Measurements from ENCODE around the gene TYSND1.
"Not testable (repeated sequence)": the region's sequence is repeated elsewhere in the genome, so short reads cannot be mapped to it uniquely, and the experiment has no call there.

The TYSND1 gene

DNA sequence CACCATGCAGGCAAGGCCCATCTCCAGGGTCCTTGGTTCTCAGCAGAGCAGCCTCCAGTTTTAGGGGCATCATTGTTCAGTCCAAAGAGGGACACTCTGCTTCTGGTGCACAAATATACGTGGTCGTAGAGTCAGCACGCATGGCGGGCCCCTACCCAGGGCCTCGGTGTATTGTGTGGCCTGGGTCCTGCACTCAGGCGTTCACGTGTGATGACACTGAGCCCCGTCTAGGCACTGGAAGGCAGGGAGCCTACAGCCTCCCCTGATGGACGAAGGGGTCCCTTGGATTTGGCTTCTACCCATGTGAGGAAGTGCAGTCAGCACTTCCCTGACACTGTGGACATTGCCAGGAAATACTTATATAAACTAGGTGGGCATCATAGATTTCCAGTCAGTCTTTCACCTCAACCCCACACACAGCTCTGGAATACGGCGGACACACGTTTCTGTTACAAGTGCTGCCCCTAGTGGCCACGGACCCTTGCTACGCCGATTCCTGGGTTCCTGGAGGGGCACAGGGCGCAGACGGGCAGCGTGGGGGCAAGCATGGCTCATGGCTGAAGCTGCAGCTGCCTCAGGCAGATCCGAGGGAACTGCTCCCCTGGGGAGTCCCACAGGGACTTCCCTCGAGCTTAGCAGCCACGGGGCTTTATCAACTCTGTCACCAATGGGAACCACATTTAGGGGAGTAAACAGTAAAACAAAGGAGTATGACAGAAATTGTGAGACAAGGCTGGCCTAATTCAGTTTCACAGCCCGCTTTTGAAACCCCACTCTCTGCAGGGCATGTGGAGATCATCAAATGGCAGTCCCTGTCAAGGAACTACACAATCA is 39.3 kb downstream of the TYSND1 start:
- DNase-seq = no peak

- no peak for DNase-seq
Observed at GRCh38 chr10:70101668-70102067, 44.8 kb downstream of the TYSND1 start.

DNA sequence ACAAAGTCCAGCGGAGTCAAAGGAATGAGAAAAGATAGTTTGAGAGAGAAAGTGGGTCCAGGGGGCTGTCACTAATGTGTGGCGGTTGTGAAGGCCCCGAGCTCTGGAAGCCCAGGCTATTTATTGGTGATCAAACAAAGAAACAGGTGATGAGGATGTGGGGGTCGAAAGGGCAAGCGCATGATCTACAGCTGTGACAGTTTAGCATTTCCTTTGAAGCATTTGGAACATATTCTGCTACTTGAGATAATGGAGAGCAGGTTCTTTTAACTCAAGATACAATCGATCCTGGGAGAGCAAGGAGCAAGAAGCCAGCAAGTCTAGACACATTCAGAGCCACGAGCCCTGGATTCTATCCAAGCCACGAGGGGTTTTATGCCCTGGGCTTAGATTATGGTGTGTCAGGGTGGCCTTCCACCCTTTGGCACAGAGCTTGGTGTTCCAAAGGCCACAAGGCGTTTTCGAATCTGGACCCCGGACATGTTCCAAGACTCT is 45.4 kb downstream of the TYSND1 start:
- DNase-seq = not testable (repeated sequence)

GRCh38 chr10:70098271-70098670 is 48.2 kb downstream of the TYSND1 start:
- DNase-seq = no peak

DNA sequence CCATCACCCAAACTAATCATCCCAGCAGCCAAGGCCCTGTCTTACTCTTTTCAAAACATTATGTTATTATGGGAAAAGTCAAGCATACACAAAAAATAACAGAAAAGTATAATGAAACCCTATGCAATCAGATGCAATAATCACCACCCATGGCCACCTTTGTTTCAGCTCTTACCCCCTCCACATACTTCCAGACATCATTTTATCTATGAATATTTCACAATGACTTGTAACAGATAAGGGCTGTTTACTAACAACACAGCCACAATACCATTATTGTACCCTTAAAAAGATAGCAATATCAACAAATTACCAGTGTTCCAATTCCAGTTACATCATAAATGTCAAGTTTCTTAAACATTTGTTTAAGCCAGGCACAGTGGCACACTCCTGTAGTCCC is 49.0 kb downstream of the TYSND1 start:
- no peak for DNase-seq

- DNase-seq = no peak
Observed at GRCh38 chr10:70096705-70097420, 49.6 kb downstream of the TYSND1 start.

DNA sequence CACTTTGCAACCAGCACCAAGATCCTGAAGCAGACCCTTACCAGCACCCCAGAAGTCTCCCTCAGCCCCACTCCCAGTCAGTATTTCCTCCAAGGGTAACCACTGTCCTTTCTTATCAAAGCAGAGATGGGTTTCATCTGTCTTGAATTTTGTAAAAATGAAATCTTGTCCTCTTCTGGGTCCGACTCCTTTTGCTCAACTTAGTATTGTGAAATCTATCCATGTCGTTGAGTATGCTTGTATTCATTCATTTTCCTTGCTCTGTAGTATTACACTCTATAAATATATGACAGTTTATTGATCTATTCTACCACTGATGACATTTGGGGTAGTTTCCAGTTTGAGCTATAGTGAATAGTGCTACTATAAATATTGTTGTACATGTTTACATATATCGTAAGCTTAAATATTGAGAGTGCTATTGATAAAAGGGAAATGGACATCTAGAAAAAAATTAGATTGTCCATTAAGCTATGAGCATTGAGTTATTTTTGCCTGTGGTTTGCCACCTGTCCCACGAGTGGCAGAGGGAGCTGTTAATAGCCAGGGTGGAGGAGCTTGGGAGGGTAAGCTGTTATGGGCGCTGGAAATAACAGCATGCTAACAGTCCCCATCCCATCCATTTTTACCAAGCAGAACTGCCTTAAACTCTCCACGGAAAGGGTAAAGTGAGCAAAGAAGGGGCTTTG is 50.3 kb downstream of the TYSND1 start:
- no peak for DNase-seq

- DNase-seq = no peak
Observed at GRCh38 chr10:70094250-70094649, 52.2 kb downstream of the TYSND1 start.

GRCh38 chr10:70093335-70093944 is 53.1 kb downstream of the TYSND1 start:
- no peak for DNase-seq

DNA sequence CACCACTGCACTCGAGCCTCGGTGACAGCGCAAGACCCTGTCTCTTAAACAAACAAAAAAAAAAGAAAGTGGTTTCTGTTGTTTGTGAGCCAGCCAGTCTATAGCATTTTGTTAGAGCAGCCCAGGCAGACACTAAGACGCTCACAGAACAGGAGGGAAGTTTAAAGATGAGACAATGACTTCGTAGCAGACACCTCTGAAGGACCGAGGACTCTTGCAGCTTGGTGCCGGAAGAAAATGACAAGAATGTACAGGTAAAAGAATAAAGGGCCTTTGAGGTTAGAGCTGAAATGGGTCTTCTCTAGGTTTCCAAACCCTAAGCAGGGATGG is 54.1 kb downstream of the TYSND1 start:
- DNase-seq = no peak

DNA sequence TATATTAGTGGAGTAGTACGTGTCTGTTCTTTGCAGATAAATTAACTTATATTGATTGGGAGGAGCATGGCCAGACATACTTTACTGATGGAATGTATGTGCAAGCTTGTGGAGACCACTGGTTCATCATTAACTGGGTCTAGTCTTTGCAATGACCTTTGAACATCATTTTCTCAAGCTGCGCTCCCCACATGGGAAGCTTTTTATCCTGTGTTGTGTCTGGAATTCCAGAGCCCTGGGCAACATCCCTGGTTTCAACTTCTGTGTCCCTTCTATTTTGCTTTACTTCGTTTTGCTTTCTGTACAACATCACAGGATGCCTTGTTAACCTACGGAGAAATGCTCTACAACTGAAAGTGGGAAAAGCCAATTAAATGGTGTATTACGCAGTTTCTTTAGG is 55.5 kb downstream of the TYSND1 start:
- no peak for DNase-seq

- no peak for DNase-seq
Observed at GRCh38 chr10:70090013-70090412, 56.5 kb downstream of the TYSND1 start.

DNA sequence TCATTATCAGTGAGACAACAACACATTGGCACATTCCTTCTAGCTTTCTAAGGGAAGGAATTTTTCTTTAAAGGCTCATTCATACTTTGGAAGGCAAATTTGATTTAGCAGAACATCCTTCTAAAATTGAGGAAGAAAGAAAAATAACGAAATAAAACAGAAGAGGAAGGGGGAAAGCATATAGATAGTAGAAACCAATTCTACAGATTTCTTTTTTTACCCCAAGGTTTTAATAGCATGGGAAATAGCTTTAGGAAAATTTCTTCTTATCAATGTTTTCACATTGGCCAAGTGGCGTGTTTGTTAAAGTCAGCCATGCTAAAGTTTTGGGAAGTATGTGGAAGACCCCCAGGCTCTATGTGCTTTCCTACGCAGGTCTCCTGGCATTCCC is 58.2 kb downstream of the TYSND1 start:
- DNase-seq = no peak

Measured in activated T-cell treated with anti-CD3 and anti-CD28 coated beads for 4 hours (primary cell).